ENCODE results near the gene ADIPOR2.

The ADIPOR2 gene

DNA sequence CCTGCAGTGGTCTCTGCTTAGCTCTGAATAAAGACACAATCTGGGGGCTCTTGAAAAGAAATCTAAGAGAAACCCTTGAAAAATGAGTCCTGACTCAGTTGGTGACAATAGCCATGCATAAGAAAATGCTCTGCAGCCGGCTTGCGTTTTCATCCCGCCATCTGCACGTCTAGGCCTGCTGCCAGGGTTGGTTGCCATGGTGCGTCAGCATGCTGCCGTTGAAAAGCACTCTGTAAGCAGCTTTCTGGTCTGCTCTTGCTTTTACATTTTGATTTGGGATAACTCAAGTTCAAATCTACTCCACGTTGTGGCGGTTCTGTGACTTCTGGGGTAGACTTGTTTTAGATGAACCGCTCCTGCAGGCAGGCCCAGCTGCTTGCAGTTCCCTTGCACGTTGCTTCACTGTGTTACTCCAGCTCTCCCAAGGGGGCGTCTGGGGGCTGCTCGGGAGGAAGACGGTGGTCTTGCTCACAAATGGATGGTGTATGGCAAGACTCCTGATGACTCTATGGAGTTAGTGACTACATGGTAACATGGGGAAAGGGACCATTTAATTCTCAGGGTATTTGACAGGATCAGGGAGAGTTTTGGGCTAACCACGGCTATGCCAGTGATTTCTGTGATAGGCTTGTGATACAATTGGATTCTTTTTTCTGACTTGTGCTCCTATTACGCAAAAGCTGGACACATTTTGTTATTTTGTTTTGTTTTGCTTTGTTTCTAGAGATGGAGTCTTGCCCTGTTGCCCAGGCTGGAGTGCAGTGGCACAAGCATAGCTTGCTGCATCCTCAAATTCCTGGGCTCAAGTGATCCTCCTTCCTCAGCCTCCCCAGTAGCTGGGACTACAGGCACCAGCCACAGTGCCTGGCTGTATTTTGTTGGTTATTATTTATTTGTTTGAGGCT lies 46.1 kb upstream of the ADIPOR2 start:
- Histone ChIP-seq H3K9me3 (ENCODE audit: control insufficient read depth, low read length) (no peaks in the 10 kb centered on the region), H2BK15ac (ENCODE audit: low read depth, poor library complexity, severe bottlenecking) (no peak overlapping the region), H2AFZ (ENCODE audit: low read depth, low read length) (no peak overlapping the region), H3K9ac (ENCODE audit: low read length) (peak overlapping the region; percentile 77), H4K8ac (ENCODE audit: low read length) (no peak overlapping the region), H4K91ac (ENCODE audit: low read length) (no peak overlapping the region), H3K79me1 (replicated peaks; ENCODE audit: low read length, poor library complexity, severe bottlenecking) (peaks cover 7% of the 10 kb centered on the region), H3K23ac (ENCODE audit: low read length in 2 of 2) (no peak overlapping the region), H3K4me3 (ENCODE audit: insufficient read depth in 1 of 2, low read depth in 1 of 2, low read length in 2 of 2) (peak overlapping the region in 1 of 2 experiments; percentile 55), H3K4me2 (ENCODE audit: low read length, poor library complexity, severe bottlenecking) (no peak overlapping the region), H3K36me3 (ENCODE audit: control insufficient read depth in 1 of 2, insufficient read depth in 2 of 2, low read depth in 1 of 2, low read length in 2 of 2) (peaks cover 36 to 55% of the 10 kb centered on the region in 2 experiments), H3K27ac (ENCODE audit: low read length, poor library complexity, severe bottlenecking) (no peak overlapping the region), H2BK12ac (ENCODE audit: low read length in 2 of 2) (no peak overlapping the region), H3K4ac (ENCODE audit: low read depth in 1 of 2, low read length in 2 of 2) (no peak overlapping the region), H3K27me3 (ENCODE audit: control insufficient read depth in 1 of 2, insufficient read depth in 1 of 2, low read length in 2 of 2) (no peaks in the 10 kb centered on the region), H3K4me1 (ENCODE audit: control insufficient read depth, insufficient read depth, low read depth, low read length) (peaks cover 5% of the 10 kb centered on the region), H2BK120ac (ENCODE audit: low read depth, low read length) (no peak overlapping the region), H3K18ac (ENCODE audit: low read depth in 1 of 2, low read length in 2 of 2) (no peak overlapping the region), H2BK5ac (ENCODE audit: low read depth, low read length, poor library complexity, severe bottlenecking) (no peak overlapping the region), H2AK5ac (ENCODE audit: low read length, severe bottlenecking) (no peak overlapping the region), H3K14ac (ENCODE audit: low read length in 2 of 2) (no peak overlapping the region)
- DNase-seq, result no peak
- WGBS, result 83% methylated on average over 15 of the region's 15 CpGs

DNA sequence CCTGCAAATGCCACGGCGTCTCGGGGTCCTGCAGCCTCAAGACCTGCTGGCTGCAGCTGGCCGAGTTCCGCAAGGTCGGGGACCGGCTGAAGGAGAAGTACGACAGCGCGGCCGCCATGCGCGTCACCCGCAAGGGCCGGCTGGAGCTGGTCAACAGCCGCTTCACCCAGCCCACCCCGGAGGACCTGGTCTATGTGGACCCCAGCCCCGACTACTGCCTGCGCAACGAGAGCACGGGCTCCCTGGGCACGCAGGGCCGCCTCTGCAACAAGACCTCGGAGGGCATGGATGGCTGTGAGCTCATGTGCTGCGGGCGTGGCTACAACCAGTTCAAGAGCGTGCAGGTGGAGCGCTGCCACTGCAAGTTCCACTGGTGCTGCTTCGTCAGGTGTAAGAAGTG lies 45.1 kb upstream of the ADIPOR2 start:
- H2AK5ac ChIP-seq (ENCODE audit: low read length, severe bottlenecking), result no peak overlapping the region
- no peaks in the 10 kb centered on the region for H3K9me3 ChIP-seq (ENCODE audit: control insufficient read depth, low read length)
- no peak overlapping the region for H2BK5ac ChIP-seq (ENCODE audit: low read depth, low read length, poor library complexity, severe bottlenecking)
- peaks cover 5% of the 10 kb centered on the region for H3K4me1 ChIP-seq (ENCODE audit: control insufficient read depth, insufficient read depth, low read depth, low read length)
- H2BK120ac ChIP-seq (ENCODE audit: low read depth, low read length), result no peak overlapping the region
- no peak overlapping the region for H3K4ac ChIP-seq (ENCODE audit: low read depth in 1 of 2, low read length in 2 of 2)
- H3K9ac ChIP-seq (ENCODE audit: low read length), result no peak overlapping the region
- no peak overlapping the region for H3K4me3 ChIP-seq (ENCODE audit: insufficient read depth in 1 of 2, low read depth in 1 of 2, low read length in 2 of 2)
- no peak overlapping the region for H2BK12ac ChIP-seq (ENCODE audit: low read length in 2 of 2)
- no peak overlapping the region for H3K27ac ChIP-seq (ENCODE audit: low read length, poor library complexity, severe bottlenecking)
- 98% methylated on average over 29 of the region's 29 CpGs for WGBS
- no peak overlapping the region for H4K91ac ChIP-seq (ENCODE audit: low read length)
- no peak for DNase-seq
- H3K36me3 ChIP-seq (ENCODE audit: control insufficient read depth in 1 of 2, insufficient read depth in 2 of 2, low read depth in 1 of 2, low read length in 2 of 2), result peaks cover 29 to 45% of the 10 kb centered on the region in 2 experiments
- H3K4me2 ChIP-seq (ENCODE audit: low read length, poor library complexity, severe bottlenecking), result no peak overlapping the region
- no peak overlapping the region for H4K8ac ChIP-seq (ENCODE audit: low read length)
- H3K14ac ChIP-seq (ENCODE audit: low read length in 2 of 2), result no peak overlapping the region
- H3K23ac ChIP-seq (ENCODE audit: low read length in 2 of 2), result no peak overlapping the region
- H3K79me1 ChIP-seq (replicated peaks; ENCODE audit: low read length, poor library complexity, severe bottlenecking), result peaks cover 5% of the 10 kb centered on the region
- H2AFZ ChIP-seq (ENCODE audit: low read depth, low read length), result no peak overlapping the region
- peak overlapping the region; percentile 19 for H2BK15ac ChIP-seq (ENCODE audit: low read depth, poor library complexity, severe bottlenecking)
- H3K27me3 ChIP-seq (ENCODE audit: control insufficient read depth in 1 of 2, insufficient read depth in 1 of 2, low read length in 2 of 2), result no peaks in the 10 kb centered on the region
- no peak overlapping the region for H3K18ac ChIP-seq (ENCODE audit: low read depth in 1 of 2, low read length in 2 of 2)

DNA sequence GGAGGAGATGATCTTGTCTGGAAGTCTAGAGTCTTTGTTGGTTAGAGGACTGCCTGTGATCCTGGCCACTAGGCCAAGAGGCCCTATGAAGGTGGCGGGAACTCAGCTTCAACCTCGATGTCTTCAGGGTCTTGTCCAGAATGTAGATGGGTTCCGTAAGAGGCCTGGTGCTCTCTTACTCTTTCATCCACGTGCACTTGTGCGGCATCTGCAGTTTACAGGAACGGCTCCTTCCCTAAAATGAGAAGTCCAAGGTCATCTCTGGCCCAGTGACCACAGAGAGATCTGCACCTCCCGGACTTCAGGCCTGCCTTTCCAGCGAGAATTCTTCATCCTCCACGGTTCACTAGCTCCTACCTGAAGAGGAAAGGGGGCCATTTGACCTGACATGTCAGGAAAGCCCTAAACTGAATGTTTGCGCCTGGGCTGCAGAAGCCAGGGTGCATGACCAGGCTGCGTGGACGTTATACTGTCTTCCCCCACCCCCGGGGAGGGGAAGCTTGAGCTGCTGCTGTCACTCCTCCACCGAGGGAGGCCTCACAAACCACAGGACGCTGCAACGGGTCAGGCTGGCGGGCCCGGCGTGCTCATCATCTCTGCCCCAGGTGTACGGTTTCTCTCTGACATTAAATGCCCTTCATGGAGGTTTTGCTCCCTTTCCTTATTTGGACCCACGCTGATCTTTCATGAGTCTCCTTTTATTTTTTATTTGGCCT lies 44.1 kb upstream of the ADIPOR2 start:
- Histone ChIP-seq H3K9ac (ENCODE audit: low read length) (no peak overlapping the region), H2AFZ (ENCODE audit: low read depth, low read length) (no peak overlapping the region), H3K79me1 (replicated peaks; ENCODE audit: low read length, poor library complexity, severe bottlenecking) (peaks cover 5% of the 10 kb centered on the region), H3K23ac (ENCODE audit: low read length in 2 of 2) (no peak overlapping the region), H2BK15ac (ENCODE audit: low read depth, poor library complexity, severe bottlenecking) (no peak overlapping the region), H2BK12ac (ENCODE audit: low read length in 2 of 2) (no peak overlapping the region), H3K4me3 (ENCODE audit: insufficient read depth in 1 of 2, low read depth in 1 of 2, low read length in 2 of 2) (no peak overlapping the region), H3K27me3 (ENCODE audit: control insufficient read depth in 1 of 2, insufficient read depth in 1 of 2, low read length in 2 of 2) (no peaks in the 10 kb centered on the region), H2AK5ac (ENCODE audit: low read length, severe bottlenecking) (no peak overlapping the region), H3K36me3 (ENCODE audit: control insufficient read depth in 1 of 2, insufficient read depth in 2 of 2, low read depth in 1 of 2, low read length in 2 of 2) (peaks cover 29 to 48% of the 10 kb centered on the region in 2 experiments), H2BK120ac (ENCODE audit: low read depth, low read length) (no peak overlapping the region), H3K4me2 (ENCODE audit: low read length, poor library complexity, severe bottlenecking) (no peak overlapping the region), H4K91ac (ENCODE audit: low read length) (no peak overlapping the region), H4K8ac (ENCODE audit: low read length) (no peak overlapping the region), H3K18ac (ENCODE audit: low read depth in 1 of 2, low read length in 2 of 2) (no peak overlapping the region), H3K14ac (ENCODE audit: low read length in 2 of 2) (peak overlapping the region in 1 of 2 experiments; percentile 18), H3K27ac (ENCODE audit: low read length, poor library complexity, severe bottlenecking) (no peak overlapping the region), H3K4me1 (ENCODE audit: control insufficient read depth, insufficient read depth, low read depth, low read length) (peaks cover 5% of the 10 kb centered on the region), H2BK5ac (ENCODE audit: low read depth, low read length, poor library complexity, severe bottlenecking) (no peak overlapping the region), H3K9me3 (ENCODE audit: control insufficient read depth, low read length) (no peaks in the 10 kb centered on the region), H3K4ac (ENCODE audit: low read depth in 1 of 2, low read length in 2 of 2) (no peak overlapping the region)
- 91% methylated on average over 21 of the region's 21 CpGs for WGBS
- DNase-seq, result no peak

- no peak for DNase-seq
- H2BK15ac ChIP-seq (ENCODE audit: low read depth, poor library complexity, severe bottlenecking), result no peak overlapping the region
- H3K4ac ChIP-seq (ENCODE audit: low read depth in 1 of 2, low read length in 2 of 2), result no peak overlapping the region
- WGBS, result 93% methylated on average over 3 of the region's 3 CpGs
- H3K36me3 ChIP-seq (ENCODE audit: control insufficient read depth in 1 of 2, insufficient read depth in 2 of 2, low read depth in 1 of 2, low read length in 2 of 2), result peaks cover 28 to 51% of the 10 kb centered on the region in 2 experiments
- H3K27me3 ChIP-seq (ENCODE audit: control insufficient read depth in 1 of 2, insufficient read depth in 1 of 2, low read length in 2 of 2), result no peaks in the 10 kb centered on the region
- H3K79me1 ChIP-seq (replicated peaks; ENCODE audit: low read length, poor library complexity, severe bottlenecking), result peaks cover 5% of the 10 kb centered on the region
- no peak overlapping the region for H3K23ac ChIP-seq (ENCODE audit: low read length in 2 of 2)
- H3K27ac ChIP-seq (ENCODE audit: low read length, poor library complexity, severe bottlenecking), result no peak overlapping the region
- H3K4me1 ChIP-seq (ENCODE audit: control insufficient read depth, insufficient read depth, low read depth, low read length), result peaks cover 5% of the 10 kb centered on the region
- H3K14ac ChIP-seq (ENCODE audit: low read length in 2 of 2), result no peak overlapping the region
- no peak overlapping the region for H2BK12ac ChIP-seq (ENCODE audit: low read length in 2 of 2)
- no peaks in the 10 kb centered on the region for H3K9me3 ChIP-seq (ENCODE audit: control insufficient read depth, low read length)
- no peak overlapping the region for H3K4me2 ChIP-seq (ENCODE audit: low read length, poor library complexity, severe bottlenecking)
- no peak overlapping the region for H2BK120ac ChIP-seq (ENCODE audit: low read depth, low read length)
- no peak overlapping the region for H2BK5ac ChIP-seq (ENCODE audit: low read depth, low read length, poor library complexity, severe bottlenecking)
- H3K18ac ChIP-seq (ENCODE audit: low read depth in 1 of 2, low read length in 2 of 2), result no peak overlapping the region
- no peak overlapping the region for H3K9ac ChIP-seq (ENCODE audit: low read length)
- no peak overlapping the region for H4K8ac ChIP-seq (ENCODE audit: low read length)
- H2AK5ac ChIP-seq (ENCODE audit: low read length, severe bottlenecking), result no peak overlapping the region
- no peak overlapping the region for H3K4me3 ChIP-seq (ENCODE audit: insufficient read depth in 1 of 2, low read depth in 1 of 2, low read length in 2 of 2)
- no peak overlapping the region for H4K91ac ChIP-seq (ENCODE audit: low read length)
- no peak overlapping the region for H2AFZ ChIP-seq (ENCODE audit: low read depth, low read length)
Measured at GRCh38 chr12:1647285-1647669, 43.6 kb upstream of the ADIPOR2 start.

All from mesenchymal stem cell (in vitro differentiated cells and primary cell).